K562 (cell line): ENCODE results near the gene PKHD1. TPM values are rescaled to one million over a fixed set of nuclear protein-coding genes. Genes with fewer than 3 reads are reported as not detected.

ENCODE experiments used
- ATAC-seq: fragments of 200-7000 bp; cut with Tn5 transposase; 3 replicates; pipeline ENCODE4 v1.9.1; 2020; ENCODE audit warnings: moderate library complexity
- BruUV-seq: library from RNA; stranded (reverse); fragments of 400-500 nt; replicated peaks from 2 replicates; lab custom pipeline; 2021; lab: Mats Ljungman, UMichigan
- CTCF ChIA-PET: fragments of 300-600 bp; formaldehyde crosslinking; extraction: SDS; loops from one replicate; lab custom pipeline; 2021; ENCODE audit warnings: low intra/inter-chr PET ratio; lab: Yijun Ruan, JAX
- POLR2A ChIA-PET: fragments of 300-600, 350-650 bp; sonication (Branson Sonifier 250); formaldehyde crosslinking; extraction: SDS; loops from one replicate; lab custom pipeline; 2021; ENCODE audit warnings: antibody characterized with exemption, inconsistent platforms; lab: Yijun Ruan, JAX
- DNase-seq, 4 experiments: peaks; one replicate each; pipeline versions ENCODE4 v3.0.0 to v3.0.0-alpha.2; 2011 to 2018; ENCODE audit warnings: low spot score in 3 of 4, mixed read lengths in 3 of 4; ENCODE audit errors: extremely low read depth in 1 of 4
- FAIRE-seq: peaks from 2 replicates; lab custom pipeline; 2011; peaks lifted over from hg19 to GRCh38; lab: Jason Lieb, UNC
- H2AFZ ChIP-seq: 2 replicates; pipeline ENCODE4 v1.6.0; 2011; ENCODE audit warnings: low read depth, low read length, control low read depth, inconsistent platforms
- H3K27ac ChIP-seq: fragments of 200-600 bp; 3 replicates; pipeline ENCODE4 v1.8.0; 2011; ENCODE audit warnings: low read depth, mild to moderate bottlenecking, control low read depth, inconsistent platforms, low read length, moderate library complexity, mixed read lengths; ENCODE audit errors: extremely low read depth
- H3K27me3 ChIP-seq, 2 experiments: fragments of 300-600 bp in 1 of 2; 2 replicates in 1 of 2; 3 replicates in 1 of 2; pipeline versions ENCODE4 v1.6.0 to v1.8.0; 2011; ENCODE audit warnings: inconsistent platforms in 2 of 2, low read length in 2 of 2, mild to moderate bottlenecking in 1 of 2, mixed read lengths in 1 of 2, moderate library complexity in 1 of 2; ENCODE audit not compliant: control insufficient read depth in 2 of 2, insufficient read depth in 2 of 2
- H3K36me3 ChIP-seq: fragments of 300-600 bp; 3 replicates; pipeline ENCODE4 v1.8.0; 2011; ENCODE audit warnings: mild to moderate bottlenecking, low read length, inconsistent platforms; ENCODE audit not compliant: control insufficient read depth, insufficient read depth
- H3K4me1 ChIP-seq, 2 experiments: fragments of 200-600 bp in 1 of 2; replicated peaks in 1 of 2; 2 replicates in 1 of 2; 3 replicates in 1 of 2; pipeline versions ENCODE4 v1.5.1 to v1.8.0; 2011; ENCODE audit warnings: inconsistent platforms in 2 of 2, low read length in 2 of 2, mild to moderate bottlenecking in 1 of 2, mixed read lengths in 1 of 2, moderate library complexity in 1 of 2; ENCODE audit not compliant: control insufficient read depth in 2 of 2, insufficient read depth in 2 of 2
- H3K4me2 ChIP-seq: 2 replicates; pipeline ENCODE4 v1.6.1; 2011; ENCODE audit warnings: low read length, control low read depth, inconsistent platforms, mixed read lengths; ENCODE audit not compliant: insufficient read depth
- H3K4me3 ChIP-seq: fragments of 200-600 bp; sonication (generic), shearing (Covaris generic); 2 replicates; pipeline ENCODE4 v1.5.1; 2016; ENCODE audit warnings: control low read depth, inconsistent platforms
- H3K79me2 ChIP-seq: fragments of 200-600 bp; 3 replicates; pipeline ENCODE4 v1.8.0; 2011; ENCODE audit warnings: low read length, inconsistent platforms; ENCODE audit not compliant: control insufficient read depth, insufficient read depth
- H3K9ac ChIP-seq, 2 experiments: 2 replicates each; pipeline versions ENCODE4 v1.6.0 to v1.6.1; 2011; ENCODE audit warnings: low read depth in 2 of 2, low read length in 2 of 2, control low read depth in 1 of 2, inconsistent platforms in 1 of 2, mild to moderate bottlenecking in 1 of 2, mixed read lengths in 1 of 2; ENCODE audit not compliant: insufficient read depth in 1 of 2
- H3K9me1 ChIP-seq: one replicate; pipeline ENCODE4 v1.6.0; 2011; ENCODE audit warnings: inconsistent platforms, mild to moderate bottlenecking, low read length, moderate library complexity; ENCODE audit not compliant: control insufficient read depth, insufficient read depth
- H3K9me3 ChIP-seq: replicated peaks from 2 replicates; pipeline ENCODE4 v1.5.1; 2011; ENCODE audit warnings: low read depth, low read length, inconsistent platforms; ENCODE audit not compliant: control insufficient read depth, insufficient read depth
- H4K20me1 ChIP-seq: replicated peaks from 2 replicates; pipeline ENCODE4 v1.6.1; 2011; ENCODE audit warnings: low read length, inconsistent platforms, mixed read lengths; ENCODE audit not compliant: control insufficient read depth, insufficient read depth
- BHLHE40 ChIP-seq: IDR thresholded peaks from 2 replicates; pipeline ENCODE4 v1.6.1; 2011; ENCODE audit warnings: low read length, improper control_type of control experiment
- E2F1 ChIP-seq: sonication (generic); formaldehyde crosslinking; IDR thresholded peaks from 2 replicates; pipeline ENCODE4 v1.8.1; 2023; ENCODE audit warnings: mild to moderate bottlenecking, missing genetic modification reagents, moderate library complexity
- ESRRA ChIP-seq: fragments of 450-650 bp; IDR thresholded peaks from 2 replicates; pipeline ENCODE4 v1.6.1; 2014; ENCODE audit warnings: low read depth, mild to moderate bottlenecking, moderate library complexity, borderline replicate concordance
- RBM39 ChIP-seq: fragments of 200-400 bp; formaldehyde crosslinking; optimal IDR thresholded peaks from 2 replicates; pipeline ENCODE3; 2018; ENCODE audit warnings: low read depth, low read length
- RCOR1 ChIP-seq, 2 experiments: IDR thresholded peaks; 2 replicates each; pipeline ENCODE4 v1.6.1; 2012; ENCODE audit warnings: low read depth in 2 of 2, low read length in 2 of 2, borderline replicate concordance in 1 of 2, improper control_type of control experiment in 1 of 2
- SRF ChIP-seq, 2 experiments: fragments of 250-450, 450-650 bp in 1 of 2; sonication (Bioruptor Pico) in 1 of 2; sonication (generic) in 1 of 2; formaldehyde crosslinking; IDR thresholded peaks; 2 replicates each; pipeline versions ENCODE4 v1.5.0 to v1.5.1; 2020 to 2022; ENCODE audit warnings: mild to moderate bottlenecking in 1 of 2, missing genetic modification reagents in 1 of 2
- ZNF561 ChIP-seq: fragments of 450-650 bp; formaldehyde crosslinking; conservative IDR thresholded peaks from 2 replicates; pipeline ENCODE4 v1.4.0; 2020; ENCODE audit warnings: mild to moderate bottlenecking, moderate library complexity
- ZNF644 ChIP-seq: fragments of 200-800 bp; sonication (Bioruptor generic); IDR thresholded peaks from 2 replicates; pipeline ENCODE4 v1.6.1; 2016; ENCODE audit warnings: low read depth, missing genetic modification characterization, missing compliant biosample characterization
- ZNF780A ChIP-seq: fragments of 250-450 bp; sonication (Bioruptor Pico); IDR thresholded peaks from 2 replicates; pipeline ENCODE4 v1.5.0; 2021; ENCODE audit warnings: mild to moderate bottlenecking
- WGBS: fragments of 100-300 bp; shearing (Covaris generic); methylation state at CpG from one replicate; pipeline ENCODE4 v1.1.6; 2016; ENCODE audit warnings: low coverage, mixed read lengths; ENCODE audit not compliant: insufficient coverage; ENCODE audit errors: missing lambda C conversion rate; 5-methylcytosine and 5-hydroxymethylcytosine counted together
- in situ Hi-C: fragments of 300-500 bp; cut with MboI; formaldehyde crosslinking; loops from 4 replicates; pipeline ENCODE4 v1.15.0; 2018; ENCODE audit warnings: inconsistent platforms, mixed read lengths
- intact Hi-C: fragments of 100-400 bp; cut with micrococcal nuclease; formaldehyde crosslinking; loops from 2 replicates; pipeline ENCODE4 v1.14.2; 2022
- polyA plus RNA-seq, 8 experiments: library from polyadenylated mRNA; depleted of rRNA in 4 of 8; stranded (reverse) in 5 of 8; unstranded in 3 of 8; fragments of >200 nt; fragmentation: Nextera tagmentation in 2 of 8; fragmentation: Illumina TruSeq in 1 of 8; extraction: Ambion mirVana in 2 of 8; extraction: Trizol in 1 of 8; gene quantifications; 2 replicates each; pipeline versions ENCODE4 v1.2.1 to v1.2.3, GENCODE V29; 2011 to 2014; ENCODE audit warnings: inconsistent platforms in 1 of 8, missing spikeins in 1 of 8
- total RNA-seq, 7 experiments: library from RNA; depleted of rRNA in 6 of 7; stranded (reverse); fragments of >200 nt in 6 of 7; fragmentation: Illumina TruSeq in 2 of 7; extraction: Trizol in 2 of 7; gene quantifications; 2 replicates each; pipeline versions ENCODE4 v1.2.1 to v1.2.3, GENCODE V29; 2011 to 2021; ENCODE audit warnings: low replicate concordance in 1 of 7
- TF ChIP-seq, protein P1 (sequence below): sonication (generic); formaldehyde crosslinking; IDR thresholded peaks from 2 replicates; pipeline ENCODE4 v1.8.0; 2023; ENCODE audit warnings: mild to moderate bottlenecking, missing genetic modification reagents
- TF ChIP-seq, protein P2 (sequence below): IDR thresholded peaks from 2 replicates; pipeline ENCODE4 v1.6.1; 2012; ENCODE audit warnings: low read depth, low read length, improper control_type of control experiment, borderline replicate concordance

PKHD1 gene
- total and polyA plus RNA-seq, 9 of the 15 experiments (the other 6 are each of a cell fraction or from before 2014, with no cell fraction given) = 0.01 to 0.04 (median 0.01) TPM; not detected in 6

DNA sequence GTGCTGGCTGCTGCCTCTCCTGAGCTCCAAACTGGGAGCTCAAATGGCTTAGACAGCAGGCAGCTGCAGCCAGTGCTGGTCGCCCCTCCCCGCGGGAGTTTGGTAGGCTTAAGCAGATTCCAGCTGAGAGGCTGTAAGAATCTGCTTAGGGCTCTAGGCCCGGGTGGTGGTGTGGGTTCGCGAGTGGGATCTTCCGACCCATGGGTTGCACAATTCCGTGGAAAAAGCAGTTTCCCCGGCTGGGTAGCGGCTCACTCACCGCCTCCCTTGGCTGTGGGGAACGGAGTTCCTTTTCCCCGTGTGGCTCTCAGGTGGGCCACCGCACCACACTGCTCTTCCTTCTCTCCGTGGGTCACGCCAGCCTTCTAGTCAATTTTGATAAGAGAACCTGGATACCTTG, 232.5 kb downstream of the PKHD1 start (continued):
- TF ChIP-seq RCOR1 (IDR thresholded peaks at IDR 0.05; ENCODE audit: borderline replicate concordance in 1 of 2, low read depth in 2 of 2, low read length in 2 of 2) (no peak), ZNF780A (CRISPR knock-in tag) (no peak), SRF (CRISPR knock-in tag; IDR thresholded peaks at IDR 0.05) (no peak)
- TF ChIP-seq, protein P1, sequence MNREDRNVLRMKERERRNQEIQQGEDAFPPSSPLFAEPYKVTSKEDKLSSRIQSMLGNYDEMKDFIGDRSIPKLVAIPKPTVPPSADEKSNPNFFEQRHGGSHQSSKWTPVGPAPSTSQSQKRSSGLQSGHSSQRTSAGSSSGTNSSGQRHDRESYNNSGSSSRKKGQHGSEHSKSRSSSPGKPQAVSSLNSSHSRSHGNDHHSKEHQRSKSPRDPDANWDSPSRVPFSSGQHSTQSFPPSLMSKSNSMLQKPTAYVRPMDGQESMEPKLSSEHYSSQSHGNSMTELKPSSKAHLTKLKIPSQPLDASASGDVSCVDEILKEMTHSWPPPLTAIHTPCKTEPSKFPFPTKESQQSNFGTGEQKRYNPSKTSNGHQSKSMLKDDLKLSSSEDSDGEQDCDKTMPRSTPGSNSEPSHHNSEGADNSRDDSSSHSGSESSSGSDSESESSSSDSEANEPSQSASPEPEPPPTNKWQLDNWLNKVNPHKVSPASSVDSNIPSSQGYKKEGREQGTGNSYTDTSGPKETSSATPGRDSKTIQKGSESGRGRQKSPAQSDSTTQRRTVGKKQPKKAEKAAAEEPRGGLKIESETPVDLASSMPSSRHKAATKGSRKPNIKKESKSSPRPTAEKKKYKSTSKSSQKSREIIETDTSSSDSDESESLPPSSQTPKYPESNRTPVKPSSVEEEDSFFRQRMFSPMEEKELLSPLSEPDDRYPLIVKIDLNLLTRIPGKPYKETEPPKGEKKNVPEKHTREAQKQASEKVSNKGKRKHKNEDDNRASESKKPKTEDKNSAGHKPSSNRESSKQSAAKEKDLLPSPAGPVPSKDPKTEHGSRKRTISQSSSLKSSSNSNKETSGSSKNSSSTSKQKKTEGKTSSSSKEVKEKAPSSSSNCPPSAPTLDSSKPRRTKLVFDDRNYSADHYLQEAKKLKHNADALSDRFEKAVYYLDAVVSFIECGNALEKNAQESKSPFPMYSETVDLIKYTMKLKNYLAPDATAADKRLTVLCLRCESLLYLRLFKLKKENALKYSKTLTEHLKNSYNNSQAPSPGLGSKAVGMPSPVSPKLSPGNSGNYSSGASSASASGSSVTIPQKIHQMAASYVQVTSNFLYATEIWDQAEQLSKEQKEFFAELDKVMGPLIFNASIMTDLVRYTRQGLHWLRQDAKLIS (CRISPR knock-in tag) = no peak

GRCh38 chr6:51854347-51854746, 233.1 kb downstream of the PKHD1 start:
- Histone ChIP-seq H3K4me3 (no peak overlapping the region), H3K27ac (no peak overlapping the region), H3K9me1 (no peaks in the 10 kb centered on the region), H3K9me3 (no peaks in the 10 kb centered on the region), H2AFZ (no peak overlapping the region), H3K27me3 (no peaks in the 10 kb centered on the region), H3K4me1 (no peaks in the 10 kb centered on the region), H3K36me3 (no peaks in the 10 kb centered on the region), H3K9ac (no peak overlapping the region), H3K79me2 (no peaks in the 10 kb centered on the region), H3K4me2 (no peak overlapping the region), H4K20me1 (no peaks in the 10 kb centered on the region)
- TF ChIP-seq RBM39 = no peak
- no peak for TF ChIP-seq ESRRA
- TF ChIP-seq, protein P2, sequence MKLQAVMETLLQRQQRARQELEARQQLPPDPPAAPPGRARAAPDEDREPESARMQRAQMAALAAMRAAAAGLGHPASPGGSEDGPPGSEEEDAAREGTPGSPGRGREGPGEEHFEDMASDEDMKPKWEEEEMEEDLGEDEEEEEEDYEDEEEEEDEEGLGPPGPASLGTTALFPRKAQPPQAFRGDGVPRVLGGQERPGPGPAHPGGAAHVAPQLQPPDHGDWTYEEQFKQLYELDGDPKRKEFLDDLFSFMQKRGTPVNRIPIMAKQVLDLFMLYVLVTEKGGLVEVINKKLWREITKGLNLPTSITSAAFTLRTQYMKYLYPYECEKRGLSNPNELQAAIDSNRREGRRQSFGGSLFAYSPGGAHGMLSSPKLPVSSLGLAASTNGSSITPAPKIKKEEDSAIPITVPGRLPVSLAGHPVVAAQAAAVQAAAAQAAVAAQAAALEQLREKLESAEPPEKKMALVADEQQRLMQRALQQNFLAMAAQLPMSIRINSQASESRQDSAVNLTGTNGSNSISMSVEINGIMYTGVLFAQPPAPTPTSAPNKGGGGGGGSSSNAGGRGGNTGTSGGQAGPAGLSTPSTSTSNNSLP = no peak
- TF ChIP-seq ZNF644 (tag) = no peak
- TF ChIP-seq E2F1 (CRISPR knock-in tag) = no peak
- no peak for TF ChIP-seq ZNF561 (CRISPR knock-in tag)
- no peak for TF ChIP-seq BHLHE40
- in situ Hi-C loops (no loop called here), intact Hi-C loops (loop anchor here (10.0 kb wide), 2 partner anchors 170 to 1040 kb away; partner anchors contain the start of gene TFAP2B)
- CTCF ChIA-PET = interaction anchor here (1.7 kb wide), 1 partner anchor 167 kb away, joined by 13 read pairs; no protein-coding TSS in a partner anchor
- POLR2A ChIA-PET = no interaction called here
- ATAC-seq = no peak
- no peak for FAIRE-seq
- BruUV-seq = no TSS peak
- no peak for DNase-seq
- 0% methylated on average over 6 of the region's 7 CpGs for WGBS
